ENCODE results near the gene GMCL1.

- TF ChIP-seq CBFB (CRISPR knock-in tag; IDR thresholded peaks at IDR 0.05) (no peak), RAD21 (CRISPR knock-in tag; conservative IDR thresholded peaks at IDR 0.05 in 1 of 2, IDR thresholded peaks at IDR 0.05 in 1 of 2) (no peak), ZBTB12 (CRISPR knock-in tag; IDR thresholded peaks at IDR 0.05) (no peak), SMARCA4 (IDR thresholded peaks at IDR 0.05) (no peak), SP1 (CRISPR knock-in tag; IDR thresholded peaks at IDR 0.05) (no peak), EZH2 (IDR thresholded peaks at IDR 0.05; ENCODE audit: borderline replicate concordance, low read depth, low read length) (no peak), EP300 (IDR thresholded peaks at IDR 0.05; ENCODE audit: low read length) (no peak), FOXA1 (IDR thresholded peaks at IDR 0.05; ENCODE audit: borderline replicate concordance) (no peak), ZNF398 (CRISPR knock-in tag; IDR thresholded peaks at IDR 0.05) (no peak), ZNF23 (CRISPR knock-in tag; IDR thresholded peaks at IDR 0.05) (no peak), CHD4 (IDR thresholded peaks at IDR 0.05; ENCODE audit: insufficient read depth, insufficient replicate concordance, low read depth, low read length, poor library complexity, severe bottlenecking) (no peak), ZNF57 (CRISPR knock-in tag; IDR thresholded peaks at IDR 0.05) (no peak)
These were observed 97.5 kb downstream of the GMCL1 start for GRCh38 chr2:69926849-69927515.
